ENCODE results near the gene CDC42BPA. TPM values are rescaled to one million over a fixed set of nuclear protein-coding genes. Genes with fewer than 3 reads are reported as not detected.
"Not testable (repeated sequence)": the region's sequence is repeated elsewhere in the genome, so short reads cannot be mapped to it uniquely, and the experiment has no call there.

Gene CDC42BPA
- total and polyA plus RNA-seq, 3 donors from 2014 or later, result 39.9 to 109 (median 105) TPM

DNA sequence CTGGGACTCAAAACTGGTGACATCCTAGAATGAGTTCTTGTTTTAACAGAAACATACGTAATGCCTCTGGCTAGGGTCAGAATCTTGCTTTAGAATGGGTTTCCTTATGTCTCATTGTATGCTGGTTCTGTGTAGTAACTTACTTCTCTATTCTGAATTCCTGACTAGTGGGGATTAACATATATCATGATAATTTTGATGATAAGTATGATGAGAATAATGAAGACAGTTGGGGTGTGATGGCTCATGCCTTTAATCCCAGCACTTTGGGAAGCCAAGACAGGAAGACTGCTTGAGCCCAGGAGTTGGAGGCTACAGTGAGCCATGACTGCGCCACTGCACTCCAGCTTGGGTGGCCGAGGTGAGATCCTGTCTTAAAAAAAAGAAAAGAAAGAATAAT lies 31.7 kb upstream of the CDC42BPA start:
- H3K27me3 ChIP-seq, result no peaks in the 10 kb centered on the region
- no peaks in the 10 kb centered on the region for H3K36me3 ChIP-seq (ENCODE audit: low read depth, missing control alignments)
- no peak overlapping the region for H3K4me3 ChIP-seq
- no peaks in the 10 kb centered on the region for H3K9me3 ChIP-seq
- no peak for TF ChIP-seq POLR2A (IDR thresholded peaks at IDR 0.05)
- TF ChIP-seq, protein P1, sequence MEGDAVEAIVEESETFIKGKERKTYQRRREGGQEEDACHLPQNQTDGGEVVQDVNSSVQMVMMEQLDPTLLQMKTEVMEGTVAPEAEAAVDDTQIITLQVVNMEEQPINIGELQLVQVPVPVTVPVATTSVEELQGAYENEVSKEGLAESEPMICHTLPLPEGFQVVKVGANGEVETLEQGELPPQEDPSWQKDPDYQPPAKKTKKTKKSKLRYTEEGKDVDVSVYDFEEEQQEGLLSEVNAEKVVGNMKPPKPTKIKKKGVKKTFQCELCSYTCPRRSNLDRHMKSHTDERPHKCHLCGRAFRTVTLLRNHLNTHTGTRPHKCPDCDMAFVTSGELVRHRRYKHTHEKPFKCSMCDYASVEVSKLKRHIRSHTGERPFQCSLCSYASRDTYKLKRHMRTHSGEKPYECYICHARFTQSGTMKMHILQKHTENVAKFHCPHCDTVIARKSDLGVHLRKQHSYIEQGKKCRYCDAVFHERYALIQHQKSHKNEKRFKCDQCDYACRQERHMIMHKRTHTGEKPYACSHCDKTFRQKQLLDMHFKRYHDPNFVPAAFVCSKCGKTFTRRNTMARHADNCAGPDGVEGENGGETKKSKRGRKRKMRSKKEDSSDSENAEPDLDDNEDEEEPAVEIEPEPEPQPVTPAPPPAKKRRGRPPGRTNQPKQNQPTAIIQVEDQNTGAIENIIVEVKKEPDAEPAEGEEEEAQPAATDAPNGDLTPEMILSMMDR (IDR thresholded peaks at IDR 0.05), result no peak
- H3K4me1 ChIP-seq, result no peaks in the 10 kb centered on the region
- DNase-seq, result no peak
- intact Hi-C loops (cut with DNase I; ENCODE audit: low total_unique reads), result no loop called here
- H3K27ac ChIP-seq, result no peak overlapping the region
- 90 to 94% methylated on average over 3 of the region's 3 CpGs for WGBS, 2 donors

DNA sequence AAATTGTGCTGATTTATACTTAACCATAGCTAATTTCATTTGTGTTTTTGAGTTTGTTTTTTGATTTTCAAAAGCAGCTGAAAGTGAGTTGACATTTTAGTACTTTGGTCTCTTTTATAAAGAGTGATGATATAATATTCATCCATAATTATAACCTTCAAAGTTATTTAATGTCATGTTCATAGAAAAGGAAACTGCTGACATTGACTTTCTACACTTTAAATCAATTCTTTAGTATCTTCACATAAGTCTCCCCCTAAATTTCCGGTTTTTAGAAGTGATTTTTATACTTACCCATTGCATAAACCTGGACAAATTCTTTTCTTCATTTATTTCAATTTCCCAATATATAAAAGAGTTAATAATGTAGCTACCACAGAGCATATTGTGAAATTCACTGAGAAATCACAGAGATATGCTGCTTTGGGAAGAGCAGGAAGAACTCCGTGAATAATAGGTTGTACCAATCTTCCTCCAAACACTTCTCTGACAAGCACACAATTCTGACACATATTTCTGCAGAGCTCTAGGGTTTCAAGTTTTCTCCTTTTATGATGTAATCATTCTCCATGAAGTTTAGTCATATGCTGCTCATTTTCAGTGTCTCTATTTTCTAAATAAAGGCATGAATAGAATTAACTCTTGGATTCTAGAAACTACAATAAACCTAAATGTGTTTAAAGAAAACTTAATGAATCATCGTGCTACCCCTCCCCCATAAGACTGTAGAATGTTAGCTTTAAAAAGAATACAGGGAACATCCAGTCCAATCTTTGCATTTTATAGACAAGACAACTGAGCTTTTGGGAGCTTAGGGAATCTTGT lies 25.6 kb upstream of the CDC42BPA start:
- H3K27ac ChIP-seq, result no peak overlapping the region

GRCh38 chr1:227343206-227343605 lies 24.9 kb upstream of the CDC42BPA start:
- TF ChIP-seq, protein P1 (IDR thresholded peaks at IDR 0.05), result no peak
- TF ChIP-seq POLR2A (IDR thresholded peaks at IDR 0.05), result no peak
- Histone ChIP-seq H3K4me3 (no peak overlapping the region), H3K27ac (no peak overlapping the region), H3K9me3 (no peaks in the 10 kb centered on the region), H3K27me3 (no peaks in the 10 kb centered on the region), H3K36me3 (ENCODE audit: low read depth, missing control alignments) (no peaks in the 10 kb centered on the region), H3K4me1 (no peaks in the 10 kb centered on the region)
- intact Hi-C loops (cut with DNase I; ENCODE audit: low total_unique reads), result no loop called here
- DNase-seq, result no peak

More for the DNA sequence above, 25.6 kb upstream of the CDC42BPA start:
- Histone ChIP-seq H3K9me3 (no peaks in the 10 kb centered on the region), H3K27me3 (no peaks in the 10 kb centered on the region), H3K4me1 (no peaks in the 10 kb centered on the region), H3K4me3 (no peak overlapping the region), H3K36me3 (ENCODE audit: low read depth, missing control alignments) (no peaks in the 10 kb centered on the region)
- TF ChIP-seq, protein P1 (IDR thresholded peaks at IDR 0.05), result no peak
- no peak for TF ChIP-seq POLR2A (IDR thresholded peaks at IDR 0.05)
- DNase-seq, result no peak
- intact Hi-C loops (cut with DNase I; ENCODE audit: low total_unique reads), result no loop called here
- WGBS, 2 donors, result 44 to 47% methylated on average over 3 of the region's 3 CpGs

GRCh38 chr1:227342075-227342829 lies 24.0 kb upstream of the CDC42BPA start:
- no peak for DNase-seq
- Histone ChIP-seq H3K36me3 (ENCODE audit: low read depth, missing control alignments) (no peaks in the 10 kb centered on the region), H3K27me3 (no peaks in the 10 kb centered on the region), H3K4me3 (no peak overlapping the region), H3K9me3 (no peaks in the 10 kb centered on the region), H3K27ac (no peak overlapping the region), H3K4me1 (no peaks in the 10 kb centered on the region)
- TF ChIP-seq, protein P1 (IDR thresholded peaks at IDR 0.05), result no peak
- no peak for TF ChIP-seq POLR2A (IDR thresholded peaks at IDR 0.05)
- WGBS, 2 donors, result 94 to 100% methylated on average over 3 of the region's 3 CpGs
- intact Hi-C loops (cut with DNase I; ENCODE audit: low total_unique reads), result no loop called here

- H3K4me3 ChIP-seq; DNase-seq; H3K4me1 ChIP-seq; H3K9me3 ChIP-seq; H3K27me3 ChIP-seq; H3K27ac ChIP-seq; intact Hi-C loops (cut with DNase I; ENCODE audit: low total_unique reads); H3K36me3 ChIP-seq (ENCODE audit: low read depth, missing control alignments): not testable (repeated sequence)
- 92 to 95% methylated on average over 4 of the region's 4 CpGs for WGBS, 2 donors
Observed at GRCh38 chr1:227336136-227336535, 17.8 kb upstream of the CDC42BPA start.

All from testis (tissue), 3 donors.